PC-3 (cell line): ENCODE data around the gene CYP46A1. TPM values are rescaled to one million over a fixed set of nuclear protein-coding genes. Genes with fewer than 3 reads are reported as not detected.
"Not testable (repeated sequence)": the region's sequence is repeated elsewhere in the genome, so short reads cannot be mapped to it uniquely, and the experiment has no call there.

ENCODE experiments used
- ATAC-seq: fragments of 200-7000 bp; cut with Tn5 transposase; 2 replicates; pipeline ENCODE4 v1.9.1; 2020; ENCODE audit warnings: mild to moderate bottlenecking, moderate library complexity
- BruUV-seq: library from RNA; stranded (reverse); fragments of 400-500 nt; replicated peaks from 2 replicates; lab custom pipeline; 2021; lab: Mats Ljungman, UMichigan
- CTCF ChIA-PET: fragments of 300-600 bp; sonication (Branson Sonifier 250); formaldehyde crosslinking; loops from one replicate; lab custom pipeline; 2022; ENCODE audit warnings: antibody characterized with exemption; lab: Charles Lee
- POLR2A ChIA-PET: fragments of 300-600 bp; sonication (Branson Sonifier 250); formaldehyde crosslinking; loops from one replicate; lab custom pipeline; 2022; ENCODE audit warnings: antibody characterized with exemption; ENCODE audit not compliant: unreplicated experiment; lab: Charles Lee
- DNase-seq: peaks from one replicate; pipeline ENCODE4 v3.0.0-alpha.2; 2015
- H2AFZ ChIP-seq: fragments of 300-600 bp; sonication (generic); 2 replicates; pipeline ENCODE4 v1.6.0; 2016; ENCODE audit warnings: antibody characterized with exemption, low read length
- H3F3A ChIP-seq: fragments of 300-600 bp; sonication (generic); one replicate; pipeline ENCODE4 v1.6.0; 2017; ENCODE audit warnings: antibody characterized with exemption, low read length, control low read depth, mild to moderate bottlenecking; ENCODE audit not compliant: unreplicated experiment
- H3K27ac ChIP-seq: fragments of 300-600 bp; sonication (generic); 2 replicates; pipeline ENCODE4 v1.5.1; 2016; ENCODE audit warnings: mild to moderate bottlenecking, low read length
- H3K27me3 ChIP-seq: fragments of 300-600 bp; sonication (generic); 2 replicates; pipeline ENCODE4 v1.6.1; 2016; ENCODE audit warnings: low read length, mixed read lengths
- H3K36me3 ChIP-seq: fragments of 300-600 bp; sonication (generic); 2 replicates; pipeline ENCODE4 v1.6.1; 2016; ENCODE audit warnings: low read depth, mixed run types, low read length, mixed read lengths
- H3K4me1 ChIP-seq: fragments of 300-600 bp; sonication (generic); 2 replicates; pipeline ENCODE4 v1.5.1; 2016; ENCODE audit warnings: low read length; ENCODE audit not compliant: insufficient read depth
- H3K4me2 ChIP-seq: fragments of 300-600 bp; sonication (generic); 2 replicates; pipeline ENCODE4 v1.6.0; 2016; ENCODE audit warnings: low read length
- H3K4me3 ChIP-seq: fragments of 300-600 bp; sonication (generic); 2 replicates; pipeline ENCODE4 v1.5.1; 2016; ENCODE audit warnings: mild to moderate bottlenecking, low read length, mixed read lengths
- H3K79me2 ChIP-seq: fragments of 300-600 bp; sonication (generic); 2 replicates; pipeline ENCODE4 v1.6.1; 2017; ENCODE audit warnings: low read length, mixed read lengths
- H3K9ac ChIP-seq: fragments of 300-600 bp; sonication (generic); 2 replicates; pipeline ENCODE4 v1.6.0; 2016; ENCODE audit warnings: mild to moderate bottlenecking, low read length
- H3K9me2 ChIP-seq: fragments of 300-600 bp; sonication (generic); replicated peaks from 2 replicates; pipeline ENCODE4 v1.6.1; 2016; ENCODE audit warnings: mixed run types, low read length, mixed read lengths
- H3K9me3 ChIP-seq: fragments of 300-600 bp; sonication (generic); 2 replicates; pipeline ENCODE4 v1.6.1; 2016; ENCODE audit warnings: low read length, mixed read lengths
- H4K20me1 ChIP-seq: fragments of 300-600 bp; sonication (generic); 2 replicates; pipeline ENCODE4 v1.6.1; 2016; ENCODE audit warnings: low read length, mixed read lengths
- CTCF ChIP-seq: fragments of 300-600 bp; sonication (generic); conservative IDR thresholded peaks from 2 replicates; pipeline ENCODE4 v1.5.1; 2017; ENCODE audit warnings: antibody characterized with exemption, low read depth, mild to moderate bottlenecking, low read length
- EZH2 ChIP-seq: fragments of 300-600 bp; sonication (generic); IDR thresholded peaks from one replicate; pipeline ENCODE4 v1.6.1; 2017; ENCODE audit warnings: antibody characterized with exemption, mild to moderate bottlenecking, low read length; ENCODE audit not compliant: unreplicated experiment
- EZH2phosphoT487 ChIP-seq: fragments of 300-600 bp; sonication (generic); IDR thresholded peaks from 2 replicates; pipeline ENCODE4 v1.6.1; 2018; ENCODE audit warnings: mild to moderate bottlenecking, antibody characterized with exemption, low read length, borderline replicate concordance
- intact Hi-C: fragments of 100-400 bp; cut with micrococcal nuclease; formaldehyde crosslinking; loops from 2 replicates; pipeline ENCODE4 v1.9.0; 2023
- total RNA-seq: library from RNA; depleted of rRNA; stranded (reverse); fragments of >200 nt; gene quantifications from 2 replicates; pipeline ENCODE4 v1.2.3, GENCODE V29; 2014

CYP46A1 gene
- total RNA-seq, 1 experiment from 2014 or later = 1.2 TPM

GRCh38 chr14:99660794-99661193 lies 23.3 kb upstream of the CYP46A1 start:
- no peaks in the 10 kb centered on the region for H3K79me2 ChIP-seq
- H3K27ac ChIP-seq = no peak overlapping the region
- no peaks in the 10 kb centered on the region for H3K9me3 ChIP-seq
- no peak for TF ChIP-seq EZH2
- no peak for TF ChIP-seq CTCF
- no peak for TF ChIP-seq EZH2phosphoT487
- no peaks in the 10 kb centered on the region for H3K27me3 ChIP-seq
- H3K4me1 ChIP-seq = no peaks in the 10 kb centered on the region
- H3K4me2 ChIP-seq = no peak overlapping the region
- intact Hi-C loops = no loop called here
- BruUV-seq = no TSS peak
- H3K9me2 ChIP-seq = no peaks in the 10 kb centered on the region
- ChIA-PET CTCF (no interaction called here), POLR2A (no interaction called here)
- H3K36me3 ChIP-seq = no peaks in the 10 kb centered on the region
- H4K20me1 ChIP-seq = no peaks in the 10 kb centered on the region
- no peaks in the 10 kb centered on the region for H3F3A ChIP-seq
- ATAC-seq (no peak), DNase-seq (no peak)
- no peak overlapping the region for H3K9ac ChIP-seq
- no peak overlapping the region for H3K4me3 ChIP-seq
- no peak overlapping the region for H2AFZ ChIP-seq

GRCh38 chr14:99661206-99661605 lies 22.9 kb upstream of the CYP46A1 start:
- BruUV-seq = not testable (repeated sequence)

GRCh38 chr14:99662846-99663245 lies 21.3 kb upstream of the CYP46A1 start:
- POLR2A ChIA-PET = no interaction called here
- BruUV-seq = no TSS peak
- Histone ChIP-seq H3K36me3 (no peaks in the 10 kb centered on the region), H3K79me2 (no peaks in the 10 kb centered on the region), H3K9me2 (no peaks in the 10 kb centered on the region), H3F3A (no peaks in the 10 kb centered on the region), H3K9me3 (no peaks in the 10 kb centered on the region), H3K27ac (no peak overlapping the region), H4K20me1 (no peaks in the 10 kb centered on the region), H3K4me3 (no peak overlapping the region), H2AFZ (no peak overlapping the region), H3K4me2 (no peak overlapping the region), H3K27me3 (no peaks in the 10 kb centered on the region), H3K9ac (no peak overlapping the region), H3K4me1 (no peaks in the 10 kb centered on the region)
- intact Hi-C loops = no loop called here
- ATAC-seq (no peak), DNase-seq (no peak)
- CTCF ChIA-PET = interaction anchor here (0.6 kb wide), 1 partner anchor 8 kb away, joined by 3 read pairs; no protein-coding TSS in a partner anchor
- no peak for TF ChIP-seq EZH2phosphoT487
- TF ChIP-seq CTCF = no peak
- TF ChIP-seq EZH2 = no peak

More at GRCh38 chr14:99661206-99661605, 22.9 kb upstream of the CYP46A1 start:
- H3K79me2 ChIP-seq, H3K9me2 ChIP-seq, ATAC-seq, H3K9me3 ChIP-seq, H3K9ac ChIP-seq, H2AFZ ChIP-seq, H3K36me3 ChIP-seq, POLR2A ChIA-PET, H3K4me2 ChIP-seq, CTCF ChIA-PET, H3K4me1 ChIP-seq, H4K20me1 ChIP-seq, H3K27me3 ChIP-seq, H3F3A ChIP-seq, intact Hi-C loops, H3K27ac ChIP-seq, DNase-seq, H3K4me3 ChIP-seq: not testable (repeated sequence)
